GM15510 (cell line): ENCODE data around the gene SHISA4.

Experiments
- POLR2A ChIP-seq: IDR thresholded peaks from 3 replicates; pipeline ENCODE4 v1.6.1; 2011; ENCODE audit warnings: borderline replicate concordance; ENCODE audit not compliant: insufficient read length; ENCODE audit errors: extremely low read depth

SHISA4 gene

GRCh38 chr1:201888282-201889089 is at the start of gene SHISA4:
SHISA4 (plus strand) TSS chr1:201888898; CDS start chr1:201888995, 97 bp downstream.
- TF ChIP-seq POLR2A, result no peak

DNA sequence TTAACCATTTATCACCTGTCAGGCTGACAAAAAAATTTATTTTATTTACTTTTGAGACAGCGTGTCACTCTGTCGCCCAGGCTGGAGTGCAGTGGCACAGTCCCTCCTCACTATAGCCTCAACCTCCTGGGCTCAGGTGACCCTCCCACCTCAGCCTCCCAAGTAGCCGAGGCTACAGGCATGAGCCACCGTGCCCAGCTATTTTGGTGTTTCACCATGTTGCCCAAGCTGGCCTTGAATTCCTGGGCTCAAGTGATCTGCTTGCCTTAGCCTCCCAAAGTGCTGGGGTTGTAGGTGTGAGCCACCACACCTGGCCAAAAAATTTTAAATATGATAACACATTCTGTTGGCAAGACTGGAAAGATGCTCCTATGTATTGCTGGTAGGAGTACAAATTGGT is 48.6 kb upstream of the SHISA4 start:
- no peak for TF ChIP-seq POLR2A

- TF ChIP-seq POLR2A, result no peak
These were observed 48.2 kb upstream of the SHISA4 start for GRCh38 chr1:201840490-201840889.

DNA sequence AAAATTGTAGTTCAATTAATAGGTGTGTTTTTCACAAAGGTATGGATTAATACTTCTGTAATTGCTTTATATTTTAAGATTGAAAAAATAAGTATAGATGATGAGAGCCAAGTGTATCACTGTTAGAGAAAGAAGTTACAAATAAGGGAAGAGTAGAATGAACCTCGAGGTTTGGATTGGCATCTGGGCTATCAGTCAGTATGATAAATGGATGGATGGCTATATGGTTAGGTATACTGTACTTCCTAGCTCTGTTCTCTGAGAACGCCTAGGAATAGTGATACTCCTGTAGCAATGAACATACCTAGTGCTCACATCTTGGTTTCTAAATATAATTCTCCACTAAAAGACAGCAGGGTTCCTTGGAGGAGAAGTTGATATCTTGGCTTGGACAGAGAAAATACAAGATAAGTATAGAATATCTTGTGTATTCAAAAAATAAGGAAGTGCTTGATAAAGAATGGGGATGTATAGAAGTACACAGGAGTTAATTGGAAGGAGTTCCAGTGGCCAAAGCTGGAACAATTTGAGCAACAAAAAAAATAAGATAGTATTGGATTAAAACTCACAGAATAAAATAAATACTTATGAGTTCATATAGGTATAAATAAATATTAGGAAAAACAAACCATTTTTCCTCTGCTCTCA is 47.3 kb upstream of the SHISA4 start:
- TF ChIP-seq POLR2A, result no peak

GRCh38 chr1:201842472-201843027 is 46.1 kb upstream of the SHISA4 start:
- no peak for TF ChIP-seq POLR2A

GRCh38 chr1:201845331-201846083 is 43.2 kb upstream of the SHISA4 start:
- no peak for TF ChIP-seq POLR2A

DNA sequence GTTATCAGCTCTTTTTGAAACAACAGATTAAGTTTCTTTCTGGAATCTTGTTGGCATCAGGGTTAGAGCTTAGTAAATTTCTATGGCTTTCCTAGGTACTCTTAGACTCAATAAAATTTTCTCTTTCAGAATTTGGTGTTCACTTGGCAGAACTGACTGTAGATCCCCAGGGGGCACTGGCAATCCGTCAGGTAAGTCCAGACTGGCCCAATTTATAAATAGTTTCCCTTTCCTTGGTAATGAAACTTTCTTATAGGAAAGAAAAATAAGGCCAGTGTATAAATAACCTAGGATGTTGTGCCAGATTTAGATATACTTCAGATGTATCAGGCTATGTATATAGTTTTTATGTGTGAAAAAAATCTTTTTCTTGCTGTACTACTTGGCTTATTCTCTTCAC is 41.5 kb upstream of the SHISA4 start:
- TF ChIP-seq POLR2A, result no peak

GRCh38 chr1:201848230-201848629 is 40.5 kb upstream of the SHISA4 start:
- no peak for TF ChIP-seq POLR2A

DNA sequence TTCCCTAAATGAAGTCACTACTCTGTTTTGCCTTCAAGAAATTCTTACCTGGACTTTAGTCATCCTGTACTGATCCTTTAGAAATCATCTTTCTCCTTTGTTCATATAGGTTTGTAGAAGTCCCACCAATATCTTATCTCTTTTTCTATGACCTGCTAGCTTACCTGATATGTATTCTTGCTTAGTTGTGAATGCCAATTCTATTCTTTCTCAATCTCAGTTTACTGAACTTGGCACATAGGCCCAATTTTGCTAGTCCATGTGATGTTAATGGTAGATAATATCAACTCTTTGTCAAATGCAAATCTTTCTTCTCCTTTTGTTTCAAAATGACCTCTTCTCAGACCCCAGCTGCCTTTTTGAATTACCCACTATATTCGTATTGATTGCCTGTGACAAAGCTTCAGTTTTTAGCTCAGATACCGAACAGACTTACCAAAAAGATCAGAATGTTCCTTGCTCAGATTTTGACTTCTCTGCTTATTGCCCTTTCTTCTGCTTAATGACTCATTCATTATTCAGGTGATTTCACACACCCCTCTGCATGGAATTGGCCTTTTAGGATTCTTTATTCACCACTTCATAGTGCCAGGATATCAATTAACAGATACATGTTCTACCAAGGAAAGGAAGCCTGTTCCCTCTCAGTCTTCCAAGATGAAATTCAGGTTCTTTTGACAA is 39.2 kb upstream of the SHISA4 start:
- TF ChIP-seq POLR2A, result no peak

- TF ChIP-seq POLR2A, result no peak
These were observed 38.7 kb upstream of the SHISA4 start for GRCh38 chr1:201850053-201850397.

DNA sequence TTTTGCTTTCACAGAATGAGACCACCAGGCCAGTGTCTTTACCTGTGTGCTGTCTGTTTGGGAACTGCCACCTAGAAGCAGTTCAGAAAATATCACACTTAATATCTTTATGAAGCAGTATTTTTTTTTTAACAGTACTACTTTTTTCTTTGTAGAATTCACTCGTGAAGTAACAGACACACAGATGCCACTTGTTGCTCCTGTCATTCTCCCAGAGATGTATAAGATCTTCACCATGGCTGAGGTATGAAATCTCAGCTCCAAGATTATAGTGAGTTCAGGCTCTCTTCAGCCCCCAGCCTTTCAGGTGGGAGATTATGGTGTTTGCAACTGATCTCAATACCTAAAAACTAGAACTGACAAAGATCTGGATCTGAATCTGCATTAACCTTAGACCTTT is 36.7 kb upstream of the SHISA4 start:
- TF ChIP-seq POLR2A, result no peak

DNA sequence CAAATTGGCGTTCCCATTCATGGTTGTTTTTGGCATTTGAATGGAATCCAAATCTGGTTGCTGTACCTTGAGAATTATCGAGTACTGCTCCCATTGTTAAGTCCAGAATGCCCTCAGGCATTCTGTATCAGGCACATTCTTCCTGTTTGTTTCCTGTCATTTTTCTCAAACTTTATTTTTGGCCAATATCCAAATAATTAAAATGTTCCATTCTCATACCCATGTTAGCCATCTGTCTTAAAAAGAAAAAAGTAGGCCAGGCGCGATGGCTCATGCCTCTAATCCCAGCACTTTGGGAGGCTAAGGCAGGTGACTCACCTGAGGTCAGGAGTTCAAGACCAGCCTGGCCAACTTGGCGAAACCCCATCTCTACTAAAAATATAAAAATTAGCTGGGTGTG is 29.3 kb upstream of the SHISA4 start:
- no peak for TF ChIP-seq POLR2A

DNA sequence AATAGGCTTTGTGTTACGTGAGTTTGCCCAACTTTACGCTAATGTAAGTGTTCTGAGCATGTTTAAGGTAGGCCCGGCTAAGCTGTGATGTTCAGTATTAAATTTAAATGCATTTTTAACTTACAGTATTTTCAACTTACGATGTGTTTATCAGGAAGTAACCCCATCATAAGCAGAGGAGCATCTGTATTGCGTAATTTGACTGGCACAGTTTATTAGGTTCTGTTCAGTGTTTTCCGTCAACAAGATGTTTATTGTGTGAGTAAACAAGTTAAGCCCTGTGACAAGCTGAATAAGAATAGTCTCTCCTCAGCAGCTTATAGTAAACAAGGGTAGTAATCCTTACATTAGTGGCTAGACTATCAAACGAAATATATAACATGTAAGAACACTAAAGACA is 27.2 kb upstream of the SHISA4 start:
- TF ChIP-seq POLR2A, result no peak

- no peak for TF ChIP-seq POLR2A
These were observed 18.3 kb upstream of the SHISA4 start for GRCh38 chr1:201870397-201870796.

- no peak for TF ChIP-seq POLR2A
These were observed 14.0 kb upstream of the SHISA4 start for GRCh38 chr1:201874672-201875071.
